GM23338 (cell line): ENCODE measurements around the gene CLDN9. TPM values are rescaled to one million over a fixed set of nuclear protein-coding genes. Genes with fewer than 3 reads are reported as not detected.

Experiments used
- ATAC-seq: fragments of 200-7000 bp; cut with Tn5 transposase; 3 replicates; pipeline ENCODE4 v1.9.1; 2020
- DNase-seq: peaks from one replicate; pipeline ENCODE4 v3.0.0-alpha.2; 2015; ENCODE audit warnings: low spot score
- H2AFZ ChIP-seq: fragments of 200-600 bp; sonication (generic); 2 replicates; pipeline ENCODE4 v1.8.0; 2016; ENCODE audit warnings: antibody characterized with exemption, mild to moderate bottlenecking, moderate library complexity
- H3F3A ChIP-seq: fragments of 200-600 bp; sonication (generic); replicated peaks from 2 replicates; pipeline ENCODE4 v1.8.0; 2017; ENCODE audit warnings: antibody characterized with exemption, mixed run types, low read depth
- H3K27ac ChIP-seq: fragments of 200-600 bp; sonication (generic); 2 replicates; pipeline ENCODE4 v1.6.1; 2016; ENCODE audit warnings: low read depth
- H3K27me3 ChIP-seq: fragments of 200-600 bp; sonication (generic); 2 replicates; pipeline ENCODE4 v1.8.0; 2016; ENCODE audit warnings: mild to moderate bottlenecking, mixed run types, moderate library complexity; ENCODE audit not compliant: insufficient read depth
- H3K36me3 ChIP-seq: fragments of 200-600 bp; sonication (generic); 2 replicates; pipeline ENCODE4 v1.8.0; 2016; ENCODE audit warnings: mild to moderate bottlenecking; ENCODE audit not compliant: insufficient read depth
- H3K4me1 ChIP-seq: fragments of 200-600 bp; sonication (generic); 2 replicates; pipeline ENCODE4 v1.8.0; 2016; ENCODE audit warnings: mild to moderate bottlenecking, moderate library complexity; ENCODE audit not compliant: insufficient read depth
- H3K4me2 ChIP-seq: fragments of 200-600 bp; sonication (generic); 2 replicates; pipeline ENCODE4 v1.7.1; 2017; ENCODE audit warnings: mixed run types
- H3K4me3 ChIP-seq: fragments of 200-600 bp; sonication (generic); 2 replicates; pipeline ENCODE4 v1.6.1; 2016; ENCODE audit warnings: mixed run types
- H3K79me2 ChIP-seq: fragments of 200-600 bp; sonication (generic); replicated peaks from 2 replicates; pipeline ENCODE4 v1.8.0; 2017; ENCODE audit warnings: mild to moderate bottlenecking; ENCODE audit not compliant: insufficient read depth
- H3K9me2 ChIP-seq: fragments of 200-600 bp; sonication (generic); 2 replicates; pipeline ENCODE4 v1.8.0; 2017; ENCODE audit not compliant: insufficient read depth
- H4K20me1 ChIP-seq: fragments of 200-600 bp; sonication (generic); replicated peaks from 2 replicates; pipeline ENCODE4 v1.8.0; 2017; ENCODE audit warnings: mild to moderate bottlenecking; ENCODE audit not compliant: insufficient read depth
- H3K27ac Mint-ChIP-seq: 2 replicates; pipeline ENCODE4 v1.8.0; 2020; ENCODE audit warnings: inconsistent platforms, mild to moderate bottlenecking, moderate library complexity, mixed read lengths
- H3K27me3 Mint-ChIP-seq: 3 replicates; pipeline ENCODE4 v1.8.0; 2022; ENCODE audit warnings: low read depth, mild to moderate bottlenecking, moderate library complexity, mixed read lengths, inconsistent platforms; ENCODE audit not compliant: insufficient read depth, poor library complexity
- H3K36me3 Mint-ChIP-seq: 3 replicates; pipeline ENCODE4 v1.8.0; 2021; ENCODE audit warnings: low read depth, mild to moderate bottlenecking, inconsistent platforms, moderate library complexity, mixed read lengths
- H3K4me1 Mint-ChIP-seq: 3 replicates; pipeline ENCODE4 v1.8.0; 2020; ENCODE audit warnings: mild to moderate bottlenecking, inconsistent platforms, mixed read lengths
- H3K4me3 Mint-ChIP-seq: 3 replicates; pipeline ENCODE4 v1.8.0; 2021; ENCODE audit warnings: moderate library complexity, mild to moderate bottlenecking, inconsistent platforms, mixed read lengths
- H3K9me3 Mint-ChIP-seq: 3 replicates; pipeline ENCODE4 v1.8.0; 2020; ENCODE audit warnings: moderate library complexity, mild to moderate bottlenecking, inconsistent platforms, mixed read lengths
- CREB1 ChIP-seq: fragments of 250-450 bp; sonication (Bioruptor Pico); IDR thresholded peaks from 2 replicates; pipeline ENCODE4 v1.5.0; 2020; ENCODE audit warnings: low read depth, mild to moderate bottlenecking, moderate library complexity
- EZH2 ChIP-seq: fragments of 200-600 bp; sonication (generic); IDR thresholded peaks from one replicate; pipeline ENCODE4 v1.8.0; 2017; ENCODE audit warnings: antibody characterized with exemption, mild to moderate bottlenecking, low read depth; ENCODE audit not compliant: unreplicated experiment
- EZH2phosphoT487 ChIP-seq: fragments of 200-600 bp; sonication (generic); IDR thresholded peaks from one replicate; pipeline ENCODE4 v1.8.1; 2018; ENCODE audit warnings: antibody characterized with exemption; ENCODE audit not compliant: unreplicated experiment
- JUNB ChIP-seq: IDR thresholded peaks from one replicate; pipeline ENCODE4 v1.6.1; 2016; ENCODE audit warnings: antibody characterized with exemption; ENCODE audit not compliant: unreplicated experiment
- NANOG ChIP-seq: IDR thresholded peaks from 2 replicates; pipeline ENCODE4 v1.6.1; 2016; ENCODE audit warnings: antibody characterized with exemption, borderline replicate concordance
- POLR2AphosphoS5 ChIP-seq: IDR thresholded peaks from 2 replicates; pipeline ENCODE4 v1.6.1; 2016; ENCODE audit warnings: antibody characterized with exemption, low read depth
- REST ChIP-seq: IDR thresholded peaks from one replicate; pipeline ENCODE4 v1.6.1; 2018; ENCODE audit warnings: antibody characterized with exemption; ENCODE audit not compliant: unreplicated experiment
- STAT1 ChIP-seq: IDR thresholded peaks from one replicate; pipeline ENCODE4 v1.6.1; 2016; ENCODE audit warnings: antibody characterized with exemption; ENCODE audit not compliant: unreplicated experiment
- ZNF114 ChIP-seq: fragments of 250-450 bp; sonication (Bioruptor Pico); IDR thresholded peaks from 2 replicates; pipeline ENCODE4 v1.5.0; 2020; ENCODE audit warnings: mild to moderate bottlenecking, moderate library complexity
- ZNF331 ChIP-seq: fragments of 250-450 bp; sonication (Bioruptor Pico); IDR thresholded peaks from 2 replicates; pipeline ENCODE4 v1.5.0; 2020; ENCODE audit warnings: low read depth, mild to moderate bottlenecking, moderate library complexity
- polyA plus RNA-seq: library from polyadenylated mRNA; unstranded; fragments of >200 nt; fragmentation: Nextera tagmentation; extraction: Ambion mirVana; gene quantifications from 2 replicates; pipeline ENCODE4 v1.2.1, GENCODE V29; 2016
- total RNA-seq: library from RNA; depleted of rRNA; stranded (reverse); fragments of >200 nt; shearing (Covaris generic); gene quantifications from 2 replicates; pipeline ENCODE4 v1.2.3, GENCODE V29; 2014
- TF ChIP-seq, protein P1 (sequence below): IDR thresholded peaks from 2 replicates; pipeline ENCODE4 v1.6.1; 2016; ENCODE audit warnings: antibody characterized with exemption
- TF ChIP-seq, protein P2 (sequence below), 2 experiments: fragments of 200-600 bp in 1 of 2; sonication (generic) in 1 of 2; conservative IDR thresholded peaks; 2 replicates each; pipeline versions ENCODE4 v1.5.1 to v1.6.1; 2016 to 2017; ENCODE audit warnings: antibody characterized with exemption in 2 of 2, low read depth in 2 of 2, mild to moderate bottlenecking in 2 of 2, moderate library complexity in 1 of 2

The CLDN9 gene
- total and polyA plus RNA-seq, 2 experiments from 2014 or later, result 1.8 to 3.0 TPM

DNA sequence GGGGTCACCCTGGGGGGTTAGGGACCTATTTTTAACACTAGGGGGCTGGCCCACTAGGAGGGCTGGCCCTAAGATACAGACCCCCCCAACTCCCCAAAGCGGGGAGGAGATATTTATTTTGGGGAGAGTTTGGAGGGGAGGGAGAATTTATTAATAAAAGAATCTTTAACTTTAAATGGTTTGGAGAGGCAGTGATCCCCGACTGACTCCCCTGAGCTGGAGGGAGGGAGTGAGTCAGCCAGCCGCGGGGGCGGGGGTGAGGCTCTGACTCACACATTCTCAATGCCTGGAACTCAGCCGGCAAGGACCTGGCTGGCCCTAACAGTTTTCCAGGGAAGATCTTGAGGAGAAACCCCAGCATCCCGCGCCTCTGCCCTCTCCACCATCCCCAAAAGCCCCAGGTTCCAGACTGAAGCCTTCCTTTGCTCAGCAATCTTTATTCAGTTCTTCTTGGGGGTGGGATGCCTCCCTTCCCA, 9.5 kb downstream of the CLDN9 start:
- H3F3A ChIP-seq, result peaks cover 54% of the 10 kb centered on the region
- peaks cover 32% of the 10 kb centered on the region for H3K4me1 ChIP-seq
- H3K36me3 ChIP-seq, result no peaks in the 10 kb centered on the region
- no peak overlapping the region for H2AFZ ChIP-seq
- H3K9me2 ChIP-seq, result no peaks in the 10 kb centered on the region
- peaks cover 24% of the 10 kb centered on the region for H3K79me2 ChIP-seq
- Mint-ChIP-seq H3K4me3 (peak overlapping the region; percentile 96), H3K27ac (peak overlapping the region; percentile 98), H3K27me3 (peaks cover 48% of the 10 kb centered on the region), H3K36me3 (peaks cover 40% of the 10 kb centered on the region), H3K9me3 (peaks cover under 1% of the 10 kb centered on the region; the same call in 2 of the 3 replicates), H3K4me1 (peaks cover 27% of the 10 kb centered on the region)
- peak overlapping the region; percentile 97 for H3K4me2 ChIP-seq
- peak overlapping the region; percentile 85 for H3K4me3 ChIP-seq
- no peaks in the 10 kb centered on the region; the same call in 1 of the 2 replicates for H3K27me3 ChIP-seq
- no peak for TF ChIP-seq EZH2
- TF ChIP-seq, protein P1, sequence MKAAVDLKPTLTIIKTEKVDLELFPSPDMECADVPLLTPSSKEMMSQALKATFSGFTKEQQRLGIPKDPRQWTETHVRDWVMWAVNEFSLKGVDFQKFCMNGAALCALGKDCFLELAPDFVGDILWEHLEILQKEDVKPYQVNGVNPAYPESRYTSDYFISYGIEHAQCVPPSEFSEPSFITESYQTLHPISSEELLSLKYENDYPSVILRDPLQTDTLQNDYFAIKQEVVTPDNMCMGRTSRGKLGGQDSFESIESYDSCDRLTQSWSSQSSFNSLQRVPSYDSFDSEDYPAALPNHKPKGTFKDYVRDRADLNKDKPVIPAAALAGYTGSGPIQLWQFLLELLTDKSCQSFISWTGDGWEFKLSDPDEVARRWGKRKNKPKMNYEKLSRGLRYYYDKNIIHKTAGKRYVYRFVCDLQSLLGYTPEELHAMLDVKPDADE, result no peak
- TF ChIP-seq STAT1, result no peak
- TF ChIP-seq REST, result no peak
- TF ChIP-seq NANOG, result no peak
- no peak for TF ChIP-seq JUNB
- TF ChIP-seq ZNF331 (CRISPR knock-in tag), result no peak
- TF ChIP-seq CREB1, result no peak
- TF ChIP-seq ZNF114 (CRISPR knock-in tag), result no peak
- peak overlapping the region; percentile 99 for H3K27ac ChIP-seq
- H4K20me1 ChIP-seq, result peaks cover 21% of the 10 kb centered on the region
- DNase-seq (peak; percentile 91), ATAC-seq (peak; percentile 1)

- Histone ChIP-seq H3K4me3 (peak overlapping the region; percentile 85), H3K4me1 (peaks cover 37% of the 10 kb centered on the region), H3K79me2 (peaks cover 18% of the 10 kb centered on the region), H3K27ac (peak overlapping the region; percentile 99), H4K20me1 (peaks cover 20% of the 10 kb centered on the region), H3K27me3 (no peaks in the 10 kb centered on the region; the same call in 1 of the 2 replicates), H3K36me3 (no peaks in the 10 kb centered on the region), H3K4me2 (peak overlapping the region; percentile 97), H3F3A (peaks cover 60% of the 10 kb centered on the region), H3K9me2 (no peaks in the 10 kb centered on the region), H2AFZ (no peak overlapping the region)
- Mint-ChIP-seq H3K4me1 (peaks cover 31% of the 10 kb centered on the region), H3K9me3 (no peaks in the 10 kb centered on the region; the same call in 1 of the 3 replicates), H3K27ac (peak overlapping the region; percentile 98), H3K27me3 (peaks cover 48% of the 10 kb centered on the region), H3K36me3 (peaks cover 44% of the 10 kb centered on the region), H3K4me3 (peak overlapping the region; percentile 96)
- DNase-seq (no peak), ATAC-seq (no peak)
- TF ChIP-seq, protein P2, sequence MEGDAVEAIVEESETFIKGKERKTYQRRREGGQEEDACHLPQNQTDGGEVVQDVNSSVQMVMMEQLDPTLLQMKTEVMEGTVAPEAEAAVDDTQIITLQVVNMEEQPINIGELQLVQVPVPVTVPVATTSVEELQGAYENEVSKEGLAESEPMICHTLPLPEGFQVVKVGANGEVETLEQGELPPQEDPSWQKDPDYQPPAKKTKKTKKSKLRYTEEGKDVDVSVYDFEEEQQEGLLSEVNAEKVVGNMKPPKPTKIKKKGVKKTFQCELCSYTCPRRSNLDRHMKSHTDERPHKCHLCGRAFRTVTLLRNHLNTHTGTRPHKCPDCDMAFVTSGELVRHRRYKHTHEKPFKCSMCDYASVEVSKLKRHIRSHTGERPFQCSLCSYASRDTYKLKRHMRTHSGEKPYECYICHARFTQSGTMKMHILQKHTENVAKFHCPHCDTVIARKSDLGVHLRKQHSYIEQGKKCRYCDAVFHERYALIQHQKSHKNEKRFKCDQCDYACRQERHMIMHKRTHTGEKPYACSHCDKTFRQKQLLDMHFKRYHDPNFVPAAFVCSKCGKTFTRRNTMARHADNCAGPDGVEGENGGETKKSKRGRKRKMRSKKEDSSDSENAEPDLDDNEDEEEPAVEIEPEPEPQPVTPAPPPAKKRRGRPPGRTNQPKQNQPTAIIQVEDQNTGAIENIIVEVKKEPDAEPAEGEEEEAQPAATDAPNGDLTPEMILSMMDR (conservative IDR thresholded peaks at IDR 0.05; ENCODE audit: low read depth in 2 of 2), result no peak
- TF ChIP-seq EZH2phosphoT487 (no peak), CREB1 (no peak), EZH2 (no peak), STAT1 (no peak), REST (no peak), POLR2AphosphoS5 (peak; percentile 58)
- TF ChIP-seq, protein P1, result no peak
Measured at GRCh38 chr16:3022684-3023414, 10.1 kb downstream of the CLDN9 start.
